HG03575 (cell line): ENCODE measurements around the gene NT5C2.
"Not testable (repeated sequence)": the region's sequence is repeated elsewhere in the genome, so short reads cannot be mapped to it uniquely, and the experiment has no call there.

Source experiments
- ATAC-seq: cut with Tn5 transposase; IDR thresholded peaks from one replicate; pipeline ENCODE4 v1.9.1; 2021; ENCODE audit not compliant: unreplicated experiment, insufficient number of reproducible peaks, low FRiP score; ENCODE audit errors: extremely low read depth

Gene NT5C2

DNA sequence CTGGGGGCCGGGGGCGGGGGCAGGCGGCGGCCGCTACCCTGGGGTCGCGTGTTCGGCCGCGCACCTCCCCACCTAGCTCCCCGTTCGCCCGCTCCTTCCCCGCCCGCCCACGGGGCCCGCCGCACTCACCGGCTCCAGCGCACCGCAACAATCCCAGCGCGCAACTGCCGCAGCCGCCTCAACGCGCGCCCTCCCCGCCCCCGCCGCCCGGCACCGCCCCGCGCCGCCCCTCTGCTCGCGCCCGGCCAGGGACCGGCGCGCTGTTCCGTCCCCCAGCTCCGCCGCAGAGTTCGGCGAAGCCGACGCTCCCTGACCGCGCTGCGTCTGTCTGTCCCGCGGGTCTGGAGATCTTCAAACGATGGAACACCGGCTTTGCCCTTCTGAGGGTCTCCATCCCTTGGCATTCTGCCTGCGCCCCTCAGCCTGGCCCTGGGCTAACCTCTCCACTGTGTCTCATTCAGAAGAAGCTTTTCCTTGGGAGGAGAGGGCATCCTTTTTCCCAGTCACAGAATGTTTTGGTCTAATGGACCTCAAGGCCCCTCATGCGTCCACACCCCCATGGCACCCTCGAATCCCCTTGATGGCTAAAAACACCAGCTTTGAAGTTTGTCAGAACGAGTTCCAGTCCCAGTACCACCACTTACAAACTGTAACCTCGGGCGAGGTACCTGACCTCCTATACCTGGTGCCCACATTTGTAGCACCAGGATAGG is at the start of gene NT5C2:
TSS of gene NT5C2 (minus strand) at position 166 of the 713 bp plus-strand sequence. CDS start 18,314 bp downstream, outside the sequence.
- ATAC-seq: no peak

DNA sequence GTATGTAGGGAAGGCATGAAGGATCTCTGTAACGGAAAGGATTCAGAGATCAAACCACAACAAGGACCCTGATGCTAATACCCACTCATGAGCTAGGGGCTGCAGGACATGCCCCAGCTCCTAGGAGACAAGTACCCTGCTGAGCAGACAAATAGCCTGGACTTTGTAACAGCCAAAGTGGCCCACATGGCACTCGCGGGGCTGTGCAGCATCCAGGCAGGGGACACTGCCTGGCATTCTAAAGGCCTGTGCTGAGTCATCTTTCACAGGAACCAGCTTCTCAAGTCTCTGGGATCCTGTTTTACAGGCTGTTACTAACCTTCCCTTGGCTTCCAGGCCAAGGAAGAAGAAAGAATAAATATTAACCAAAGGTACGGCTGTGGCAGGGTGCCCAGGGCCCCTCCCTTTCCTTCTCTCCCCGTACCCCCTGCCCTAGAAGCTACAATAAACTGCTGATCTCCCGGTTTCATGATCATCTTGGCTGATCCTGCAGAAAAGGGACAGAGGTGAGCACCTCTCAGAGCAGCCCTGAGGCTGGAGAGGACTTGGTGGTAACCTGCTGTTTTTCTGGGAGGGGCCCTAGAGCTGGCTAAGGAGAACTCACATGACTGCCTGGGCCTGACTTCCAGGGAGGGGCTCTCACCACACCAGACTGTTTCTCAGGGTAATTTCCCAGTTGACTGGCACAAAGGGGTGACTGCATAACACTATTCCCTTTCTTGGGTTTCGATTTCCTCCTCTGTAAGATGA is 48.4 kb upstream of the NT5C2 start:
- no peak for ATAC-seq

DNA sequence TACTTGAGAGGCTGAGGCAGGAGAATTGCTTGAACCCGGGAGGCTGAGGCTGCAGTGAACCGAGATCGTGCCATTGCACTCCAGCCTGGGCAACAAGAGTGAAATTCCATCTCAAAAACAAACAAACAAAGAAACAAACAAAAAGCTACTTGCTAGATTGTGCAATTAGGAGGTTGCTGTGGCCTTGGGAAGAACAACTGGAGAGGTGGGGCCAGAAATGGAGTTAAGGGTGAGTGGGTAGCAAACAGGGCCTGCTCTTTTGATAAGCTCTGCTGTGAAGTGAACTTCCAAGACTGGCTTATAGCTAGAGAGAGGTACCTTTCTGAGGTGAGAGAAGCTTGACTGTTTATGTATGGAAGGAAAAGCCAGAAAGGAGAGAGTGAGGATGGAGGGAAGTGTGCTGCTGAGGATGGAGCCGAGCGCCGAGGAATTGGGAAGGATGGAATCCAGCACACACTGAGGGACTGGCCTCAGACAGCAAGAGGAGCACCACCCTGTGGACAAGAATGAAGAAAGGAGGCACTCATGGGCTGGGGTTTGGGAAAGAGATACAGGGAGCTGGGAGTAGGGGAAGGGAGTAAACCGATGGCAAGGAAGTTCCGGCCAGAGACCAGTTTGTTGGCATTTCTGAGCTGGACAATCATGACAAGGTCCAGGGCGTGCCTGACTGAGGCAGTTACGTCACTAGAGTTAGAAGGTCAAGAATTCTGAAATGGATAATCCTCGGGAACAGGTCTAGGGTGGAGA is 45.6 kb upstream of the NT5C2 start:
- ATAC-seq: no peak

DNA sequence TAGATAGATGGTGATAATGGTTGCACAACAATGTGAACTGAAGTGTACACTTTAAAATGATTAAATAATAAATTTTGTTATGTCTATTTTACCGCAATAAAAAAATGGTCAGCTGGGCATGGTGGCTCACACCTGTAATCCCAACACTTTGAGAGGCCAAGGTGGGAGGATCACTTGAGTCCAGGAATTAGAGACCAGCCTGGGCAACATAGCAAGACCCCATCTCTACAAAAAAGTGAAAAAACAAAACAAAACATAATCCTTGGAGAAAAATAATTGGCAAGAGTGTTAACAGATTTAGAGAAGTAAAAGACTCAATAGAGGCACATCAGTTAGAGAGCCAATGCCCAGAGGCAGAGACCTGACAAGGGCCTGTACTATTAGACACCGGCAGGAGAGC is 42.7 kb upstream of the NT5C2 start:
- ATAC-seq: no peak

DNA sequence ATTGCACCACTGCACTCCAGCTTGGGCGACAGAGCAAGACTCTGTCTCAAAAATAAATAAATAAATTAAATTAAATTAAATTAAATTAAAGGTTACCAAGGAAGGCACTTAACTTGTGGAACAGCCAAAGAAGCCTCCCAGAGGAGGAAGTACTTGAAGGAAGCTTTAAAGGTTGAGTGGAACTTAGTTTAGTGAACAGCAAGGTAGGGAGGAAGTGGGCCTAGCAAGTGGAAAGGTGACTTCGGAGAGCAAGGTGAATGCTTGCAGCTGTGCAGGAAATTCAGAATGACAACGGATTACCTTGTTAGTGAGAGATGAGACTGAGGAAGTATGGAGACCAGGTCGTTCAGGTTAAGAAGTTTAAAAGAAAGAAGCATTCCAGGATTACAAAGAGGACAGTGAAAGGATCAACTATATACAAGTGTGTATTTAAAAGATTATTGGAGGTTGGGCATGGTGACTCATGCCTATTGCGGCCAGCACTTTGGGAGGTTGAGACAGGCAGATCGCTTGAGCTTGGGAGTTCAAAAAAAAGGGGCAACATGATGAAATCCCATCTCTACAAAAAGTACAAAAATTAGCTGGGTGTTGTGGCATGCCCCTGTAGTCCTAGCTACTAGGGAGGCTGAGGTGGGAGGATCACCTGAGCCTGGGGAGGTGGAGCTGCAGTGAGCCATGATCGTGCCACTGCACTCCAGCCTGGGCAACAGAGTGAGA is 39.9 kb upstream of the NT5C2 start:
- no peak for ATAC-seq

DNA sequence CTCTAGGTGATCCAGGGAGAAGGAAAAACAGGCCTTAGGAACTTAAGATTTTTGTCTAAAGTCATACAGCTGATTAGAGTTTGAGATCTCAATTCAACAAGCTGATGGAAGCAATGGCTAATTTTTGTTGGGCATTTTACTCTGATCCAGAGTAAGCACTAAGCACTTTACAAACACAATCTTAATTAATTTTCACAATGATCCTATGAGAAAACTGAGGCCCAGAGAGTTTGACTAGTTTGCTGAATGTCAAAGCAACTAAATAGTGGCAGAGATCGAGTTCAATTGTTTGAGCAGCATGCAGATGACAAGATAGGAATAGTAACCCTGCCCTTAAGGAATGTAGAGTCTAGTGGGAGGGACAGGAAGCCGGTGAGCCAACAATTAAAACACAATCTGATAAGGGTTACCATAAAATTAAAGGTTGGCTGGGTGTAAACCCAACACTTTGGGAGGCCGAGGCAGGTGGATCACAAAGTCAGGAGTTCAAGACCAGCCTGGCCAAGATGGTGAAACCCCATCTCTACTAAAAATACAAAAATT is 39.1 kb upstream of the NT5C2 start:
- no peak for ATAC-seq

DNA sequence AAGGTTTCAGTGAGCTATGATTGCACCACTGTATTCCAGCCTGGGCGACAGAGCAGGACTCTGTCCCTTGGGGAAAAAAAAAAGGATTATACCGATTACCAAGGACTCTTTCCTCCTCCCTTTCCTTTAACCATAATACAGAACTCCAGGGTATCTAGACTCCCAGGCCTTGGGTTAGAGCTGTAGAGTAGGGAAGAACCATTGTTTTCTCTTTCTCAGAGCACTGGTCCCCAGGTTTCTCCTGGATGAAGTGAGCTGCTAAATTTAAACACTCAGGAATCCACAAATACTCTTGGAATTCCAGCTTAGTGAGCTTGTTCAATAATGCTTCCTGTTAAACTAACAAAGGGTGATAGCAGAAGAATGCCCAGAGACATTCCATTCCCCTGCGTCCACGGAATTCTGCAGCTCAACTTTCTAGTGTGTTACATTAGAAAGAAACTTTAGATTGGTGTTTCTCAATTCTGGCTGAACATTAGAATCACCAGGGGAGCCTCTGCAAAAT is 38.0 kb upstream of the NT5C2 start:
- no peak for ATAC-seq

DNA sequence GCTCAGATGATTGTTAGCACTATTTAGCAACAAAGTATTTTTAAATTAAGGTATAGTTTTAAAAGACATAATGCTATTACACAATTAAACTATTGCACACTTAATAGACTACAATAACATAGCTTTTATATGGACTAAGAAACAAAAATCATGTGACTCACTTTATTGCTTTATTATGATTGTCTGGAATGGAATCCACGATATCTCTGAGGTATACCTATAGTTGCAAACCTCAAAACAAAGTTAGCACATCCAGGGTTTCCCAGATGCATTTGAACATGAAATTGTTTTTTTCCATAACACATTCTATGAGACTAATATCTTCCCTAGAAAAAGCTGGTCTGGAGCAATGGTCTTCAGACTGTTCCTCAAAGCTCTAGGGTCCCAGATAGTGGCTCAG is 34.3 kb upstream of the NT5C2 start:
- no peak for ATAC-seq

DNA sequence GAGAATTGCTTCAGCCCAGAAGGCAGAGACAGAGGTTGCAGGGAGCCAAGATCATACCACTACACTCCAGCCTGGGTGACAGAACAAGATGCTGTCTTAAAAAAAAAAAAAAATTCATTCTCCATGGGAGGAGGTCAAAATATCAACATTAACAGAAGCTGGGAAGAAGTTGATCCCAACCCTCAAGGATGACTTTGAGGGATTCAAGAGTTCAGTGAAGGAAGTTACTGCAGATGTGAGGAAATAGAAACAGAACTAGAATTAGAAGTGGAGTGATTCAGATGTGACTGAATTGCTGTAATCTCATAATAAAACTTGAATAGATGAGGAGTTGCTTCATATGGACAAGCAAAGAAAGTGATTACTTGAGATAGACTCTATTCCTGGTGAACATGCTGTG is 32.9 kb upstream of the NT5C2 start:
- no peak for ATAC-seq

DNA sequence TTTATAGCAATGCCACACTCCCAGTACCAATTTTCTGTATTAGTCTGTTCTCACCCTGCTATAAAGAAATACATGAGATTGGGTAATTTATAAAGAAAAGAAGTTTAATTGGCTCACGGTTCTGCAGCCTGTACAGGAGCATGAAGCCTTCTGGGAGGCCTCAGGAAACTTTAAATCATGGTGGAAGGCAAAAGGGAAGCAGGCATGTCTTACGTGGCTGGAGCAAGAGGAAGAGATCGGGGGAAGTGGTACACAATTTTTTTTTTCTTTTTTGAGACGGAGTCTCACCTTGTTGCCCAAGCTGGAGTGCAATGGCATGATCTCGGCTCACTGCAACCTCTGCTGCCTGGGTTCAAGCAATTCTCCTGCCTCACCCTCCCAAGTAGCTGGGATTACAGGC is 31.6 kb upstream of the NT5C2 start:
- ATAC-seq: not testable (repeated sequence)

DNA sequence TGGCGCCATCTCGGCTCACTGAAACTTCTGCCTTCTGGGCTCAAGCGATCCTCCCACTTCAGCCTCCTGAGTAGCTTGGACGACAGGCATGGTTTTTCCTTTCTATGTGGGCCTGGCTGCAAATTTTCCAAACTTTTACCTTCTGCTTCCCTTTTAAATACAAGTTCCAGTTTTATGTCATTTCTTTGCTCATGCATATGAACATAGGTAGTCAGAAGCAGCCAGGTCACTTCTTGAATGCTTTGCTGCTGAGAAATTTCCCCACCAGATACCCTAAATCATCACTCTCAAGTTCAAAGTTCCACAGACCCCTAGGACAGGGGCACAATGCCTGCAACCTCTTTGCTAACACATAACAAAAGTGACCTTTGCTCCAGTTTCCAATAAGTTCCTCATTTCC is 31.1 kb upstream of the NT5C2 start:
- no peak for ATAC-seq

DNA sequence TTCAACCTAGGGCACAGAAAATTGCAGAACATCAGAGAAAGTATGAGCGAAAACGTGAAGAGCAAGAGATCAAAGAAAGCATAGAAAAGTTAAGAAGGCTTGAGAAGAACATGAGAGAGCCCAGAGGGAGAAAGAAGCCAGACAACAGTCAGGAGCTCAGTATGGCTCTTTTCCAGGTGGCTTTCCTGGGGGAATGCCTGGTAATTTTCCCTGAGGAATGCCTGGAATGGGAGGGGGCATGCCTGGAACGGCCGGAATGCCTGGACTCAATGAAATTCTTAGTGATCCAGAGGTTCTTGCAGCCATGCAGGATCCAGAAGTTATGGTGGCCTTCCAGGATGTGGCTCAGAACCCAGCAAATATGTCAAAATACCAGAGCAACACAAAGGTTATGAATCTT is 23.3 kb upstream of the NT5C2 start:
- not testable (repeated sequence) for ATAC-seq

DNA sequence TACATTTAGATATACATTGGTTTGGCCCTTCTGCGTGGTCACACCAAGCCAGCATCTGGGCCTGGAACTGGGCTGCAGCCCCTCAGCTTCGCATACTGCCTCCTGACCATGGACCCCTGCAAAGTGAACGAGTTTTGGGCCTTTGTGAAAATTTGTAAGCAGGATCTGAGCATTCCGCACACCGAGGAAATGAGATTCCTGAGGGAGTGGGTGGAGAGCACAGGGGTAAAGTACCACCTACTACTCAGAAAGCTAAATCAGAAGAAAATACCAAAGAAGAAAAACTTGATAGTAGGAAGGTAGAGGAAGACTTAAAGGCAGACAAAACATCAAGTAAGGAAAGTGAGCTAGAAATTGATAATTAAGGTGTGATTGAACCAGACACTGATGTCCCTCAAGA is 22.5 kb upstream of the NT5C2 start:
- ATAC-seq: no peak

DNA sequence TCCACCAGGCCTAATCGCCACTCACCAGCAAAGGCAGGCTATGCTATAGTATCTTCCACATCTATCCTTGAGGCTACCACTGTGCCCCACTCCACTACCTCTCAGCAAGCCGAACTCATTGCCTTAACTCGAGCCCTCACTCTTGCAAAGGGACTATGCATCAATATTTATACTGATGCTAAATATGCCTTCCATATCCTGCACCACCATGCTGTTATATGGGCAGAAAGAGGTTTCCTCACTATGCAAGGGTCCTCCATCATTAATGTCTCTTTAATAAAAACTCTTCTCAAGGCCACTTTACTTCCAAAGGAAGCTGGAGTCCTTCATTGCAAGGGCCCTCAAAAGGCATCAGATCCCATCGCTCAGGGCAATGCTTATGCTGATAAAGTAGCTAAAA is 17.2 kb upstream of the NT5C2 start:
- not testable (repeated sequence) for ATAC-seq

DNA sequence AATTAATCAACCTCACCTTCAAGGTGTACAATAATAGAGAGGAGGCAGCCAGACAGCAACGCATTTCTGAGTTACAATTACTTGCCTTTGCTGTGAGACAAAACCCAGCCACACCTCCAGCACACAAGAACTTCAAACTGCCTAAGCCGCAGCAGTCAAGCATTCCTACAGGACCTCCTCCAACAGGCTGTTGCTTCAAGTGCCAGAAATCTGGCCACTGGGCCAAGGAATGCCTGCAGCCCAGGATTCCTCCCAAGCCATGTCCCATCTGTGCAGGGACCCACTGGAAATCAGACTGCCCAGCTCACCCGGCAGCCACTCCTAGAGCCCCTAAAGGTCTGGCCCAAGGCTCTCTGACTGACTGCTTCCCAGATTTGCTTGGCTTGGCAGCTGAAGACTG is 14.6 kb upstream of the NT5C2 start:
- not testable (repeated sequence) for ATAC-seq

DNA sequence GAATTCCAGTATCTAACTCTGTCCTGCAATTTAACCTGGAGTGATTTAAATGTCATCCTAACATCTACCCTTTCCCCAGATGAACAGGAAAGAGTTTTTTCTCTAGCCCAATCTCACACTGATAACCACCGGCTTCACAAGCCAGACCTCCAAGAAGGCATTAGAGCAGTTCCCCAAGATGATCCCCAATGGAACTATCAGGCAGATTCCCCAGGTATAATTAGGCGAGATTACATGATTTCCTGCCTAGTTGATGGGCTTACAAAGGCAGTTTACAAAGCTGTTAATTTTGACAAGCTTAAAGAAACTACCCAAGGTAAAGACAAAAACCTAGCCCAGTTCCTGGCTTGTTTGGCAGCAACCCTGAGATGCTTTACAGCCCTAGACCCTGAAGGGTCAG is 14.1 kb upstream of the NT5C2 start:
- ATAC-seq: no peak

DNA sequence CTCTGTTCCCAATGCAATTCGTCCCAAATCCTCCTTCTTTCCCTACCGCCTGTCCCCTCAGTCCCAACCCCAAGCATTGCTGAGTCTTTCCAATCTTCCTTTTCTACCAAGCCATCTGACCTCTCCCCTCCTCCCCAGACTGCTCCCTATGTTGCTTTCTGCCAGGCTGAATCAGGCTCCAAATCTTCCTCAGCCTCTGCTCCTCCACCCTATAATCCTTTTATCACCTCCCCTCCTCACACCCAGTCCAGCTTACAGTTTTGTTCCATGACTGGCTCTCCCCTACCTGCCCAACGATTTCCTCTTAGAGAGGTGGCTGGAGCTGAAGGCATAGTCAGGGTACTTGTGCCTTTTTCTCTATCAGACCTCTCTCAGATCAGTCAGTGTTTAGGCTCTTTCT is 13.6 kb upstream of the NT5C2 start:
- not testable (repeated sequence) for ATAC-seq

DNA sequence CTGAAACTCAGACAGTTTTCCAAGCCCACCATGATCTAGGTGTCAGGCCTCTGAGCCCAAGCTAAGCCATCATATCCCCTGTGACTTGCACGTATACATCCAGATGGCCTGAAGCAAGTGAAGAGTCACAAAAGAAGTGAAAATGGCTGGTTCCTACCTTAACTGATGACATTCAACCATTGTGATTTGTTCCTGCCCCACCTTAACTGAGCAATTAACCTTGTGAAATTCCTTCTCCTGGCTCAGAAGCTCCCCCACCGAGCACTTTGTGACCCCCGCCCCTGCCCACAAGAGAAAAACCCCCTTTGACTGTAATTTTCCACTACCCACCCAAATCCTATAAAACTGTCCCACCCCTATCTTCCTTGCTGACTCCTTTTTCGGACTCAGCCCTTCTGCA is 12.3 kb upstream of the NT5C2 start:
- not testable (repeated sequence) for ATAC-seq
